NCI-H345 (cell line): ENCODE measurements around the gene ATG13.
"Not testable (repeated sequence)": the region's sequence is repeated elsewhere in the genome, so short reads cannot be mapped to it uniquely, and the experiment has no call there.

Experiments
- DNase-seq: peaks from one replicate; lab custom pipeline; 2025; lab: John Stamatoyannopoulos, UW

ATG13 gene

DNA sequence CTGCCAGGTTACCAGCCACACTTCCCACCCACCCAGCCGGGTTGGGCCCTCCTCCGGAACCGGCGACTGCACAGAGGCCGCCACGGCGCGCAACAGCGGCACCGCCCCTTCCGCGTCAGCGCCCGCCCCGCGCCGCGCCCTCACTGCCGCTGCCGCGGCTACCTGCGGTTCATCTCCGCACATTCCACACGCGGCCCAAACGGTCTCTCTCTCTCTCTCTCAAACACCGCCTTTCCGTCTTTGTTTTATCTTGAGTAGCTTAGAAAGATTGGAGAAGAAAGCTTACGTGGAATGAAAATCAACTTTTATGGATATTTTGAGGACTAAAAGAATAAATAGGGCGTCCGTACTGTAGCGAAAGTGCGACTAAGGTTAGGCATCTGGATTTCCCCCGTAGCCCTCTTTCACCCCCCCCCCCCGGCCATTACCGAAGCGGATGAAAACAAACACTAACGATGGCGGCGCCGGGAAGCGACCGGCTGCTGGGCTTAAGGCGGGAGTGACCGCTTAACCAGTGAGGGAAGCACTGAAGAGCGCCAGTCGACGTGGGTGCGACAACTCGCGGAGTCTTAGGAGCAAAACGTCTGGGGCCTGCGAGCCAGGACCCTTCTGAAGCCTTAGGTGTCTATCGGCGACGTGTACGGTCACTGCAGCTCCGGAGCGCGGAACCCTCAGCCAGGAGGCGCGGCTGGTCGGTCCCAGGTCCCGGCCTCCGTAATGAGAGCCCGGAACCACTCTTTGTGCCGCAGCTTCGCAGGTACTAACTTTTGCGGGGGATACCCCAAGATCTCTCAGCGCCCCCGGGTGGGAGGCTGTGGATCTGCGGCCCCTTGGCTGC lies at the start of gene ATG13, which contains the start of gene HARBI1:
Gene ATG13, plus strand, starts transcription at position 420 of the 838 bp plus-strand sequence. CDS start 26,739 bp downstream, outside the sequence.
Gene HARBI1, minus strand, starts transcription at position 94 of the 838 bp plus-strand sequence. CDS start 990 bp downstream, outside the sequence.
- peak; percentile 91 for DNase-seq

DNA sequence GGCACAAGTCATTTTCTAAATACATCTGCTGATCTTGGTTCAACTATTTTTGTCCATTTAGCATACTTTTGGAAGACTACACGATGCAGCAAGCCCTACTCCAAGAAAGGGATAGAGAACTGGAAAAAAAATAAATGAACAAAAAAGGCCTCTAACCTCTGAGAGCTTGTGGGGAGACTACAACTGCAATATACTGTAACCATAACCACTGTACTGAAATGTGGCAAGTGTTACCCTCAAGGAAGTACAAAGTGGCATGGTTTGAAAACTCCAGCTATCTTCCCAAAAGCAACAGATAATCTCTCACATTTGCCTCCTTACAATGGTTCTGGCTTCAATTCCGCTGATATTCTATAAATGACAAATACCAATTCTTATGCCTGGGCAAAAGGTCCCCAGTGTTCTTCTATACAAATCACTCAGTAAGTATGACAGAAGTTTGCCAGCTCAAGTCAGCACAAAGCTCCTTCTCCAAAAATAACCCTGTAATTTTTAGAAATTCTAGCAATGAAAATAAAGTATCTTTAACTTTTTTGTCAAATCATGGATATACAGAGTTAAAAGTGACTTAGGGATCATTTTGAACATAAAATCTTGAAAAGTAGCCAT lies 46.5 kb upstream of the ATG13 start:
- DNase-seq = no peak

DNA sequence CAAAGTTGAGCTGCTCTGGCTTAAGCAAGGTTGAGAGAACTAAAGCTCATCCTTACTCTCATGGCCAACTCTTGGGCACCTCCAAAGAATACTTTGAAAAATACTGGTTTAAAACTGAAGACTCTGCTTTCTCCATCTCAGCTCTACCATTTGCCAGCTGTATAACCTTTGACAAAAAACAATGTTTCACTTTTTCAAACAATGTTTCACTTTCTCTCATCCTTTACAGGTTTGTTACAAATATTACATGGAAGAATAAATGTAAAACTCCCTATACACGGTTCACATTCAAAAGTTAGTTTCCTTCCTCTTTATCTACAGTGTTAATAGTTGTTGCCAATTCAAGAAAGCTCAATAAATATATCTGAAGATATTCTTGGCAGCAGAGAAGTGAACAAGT lies 42.7 kb upstream of the ATG13 start:
- DNase-seq = no peak

DNA sequence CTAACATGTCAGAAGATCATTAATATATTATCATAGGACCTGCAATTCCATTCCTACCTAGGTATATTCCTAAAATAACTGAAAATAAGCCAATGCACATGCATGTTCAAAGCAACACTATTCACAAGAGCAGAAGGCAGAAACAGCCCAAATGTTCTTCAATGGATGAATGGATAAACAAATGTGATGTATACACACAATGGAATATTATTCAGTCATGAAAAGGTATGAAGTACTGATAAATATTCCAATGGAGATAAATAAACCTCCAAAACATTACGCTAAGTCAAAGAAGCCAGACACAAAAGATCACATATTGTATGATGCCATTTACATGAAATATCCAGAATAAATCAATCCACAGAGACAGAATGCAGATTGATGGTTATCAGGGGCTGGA lies 40.3 kb upstream of the ATG13 start:
- DNase-seq = no peak

DNA sequence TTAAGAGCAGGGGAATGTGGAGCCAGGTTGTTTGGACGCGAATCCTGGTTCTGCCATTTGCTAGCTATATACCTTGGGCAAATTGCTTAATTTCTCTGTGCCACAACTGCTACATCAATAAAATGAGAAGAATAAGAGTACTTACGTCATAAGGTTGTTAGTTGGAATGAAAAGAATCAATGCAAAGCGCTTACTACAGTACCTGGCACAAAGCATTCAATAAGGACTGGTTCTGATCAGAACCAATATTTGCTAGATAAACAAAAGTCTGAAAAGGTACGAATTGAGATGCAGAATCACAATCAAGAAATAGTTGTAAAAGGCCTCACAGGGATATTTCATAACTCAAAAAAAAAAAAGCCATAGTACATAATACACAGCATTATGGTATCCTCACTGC lies 34.8 kb upstream of the ATG13 start:
- DNase-seq = no peak

DNA sequence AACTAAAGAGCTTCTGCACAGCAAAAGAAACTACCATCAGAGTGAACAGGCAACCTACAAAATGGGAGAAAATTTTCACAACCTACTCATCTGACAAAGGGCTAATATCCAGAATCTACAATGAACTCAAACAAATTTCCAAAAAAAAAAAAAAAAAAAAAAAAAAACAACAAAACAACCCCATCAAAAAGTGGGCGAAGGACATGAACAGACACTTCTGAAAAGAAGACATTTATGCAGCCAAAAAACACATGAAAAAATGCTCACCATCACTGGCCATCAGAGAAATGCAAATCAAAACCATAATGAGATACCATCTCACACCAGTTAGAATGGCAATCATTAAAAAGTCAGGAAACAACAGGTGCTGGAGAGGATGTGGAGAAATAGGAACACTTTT lies 33.8 kb upstream of the ATG13 start:
- DNase-seq = not testable (repeated sequence)

DNA sequence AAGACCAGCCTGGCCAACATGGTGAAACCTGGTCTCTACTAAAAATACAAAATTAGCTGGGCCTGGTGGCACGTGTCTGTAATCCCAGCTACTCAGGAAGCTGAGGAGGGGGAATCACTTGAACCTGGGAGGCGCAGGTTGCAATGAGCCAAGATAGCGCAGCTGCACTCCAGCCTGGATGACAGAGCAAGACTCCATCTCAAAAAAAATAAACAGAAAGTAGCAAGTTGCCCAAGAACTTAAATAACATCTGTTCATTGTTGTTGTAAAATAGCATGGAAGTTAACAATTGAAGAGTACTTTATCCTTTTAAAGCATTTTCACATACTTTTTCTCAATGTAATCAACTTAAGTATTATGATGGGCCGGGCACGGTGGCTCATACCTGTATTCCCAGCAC lies 29.2 kb upstream of the ATG13 start:
- DNase-seq = no peak

DNA sequence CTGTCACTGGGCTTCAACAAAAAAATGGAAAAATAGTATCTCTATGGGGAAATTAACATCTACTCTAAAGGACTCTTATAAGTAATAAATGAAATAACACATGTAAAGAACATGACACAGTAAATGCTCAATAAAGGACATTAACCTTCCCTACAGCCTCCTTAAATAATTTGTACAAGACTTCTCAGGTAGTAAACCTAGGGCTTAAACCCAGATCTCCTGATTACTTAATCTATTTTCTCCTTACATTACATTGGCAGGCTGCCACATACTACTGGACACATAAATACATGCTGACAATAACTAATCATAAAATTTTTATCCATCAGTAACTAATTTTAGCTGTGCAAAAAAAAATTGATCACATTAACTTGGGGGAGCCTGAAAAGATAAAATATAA lies 28.4 kb upstream of the ATG13 start:
- no peak for DNase-seq

DNA sequence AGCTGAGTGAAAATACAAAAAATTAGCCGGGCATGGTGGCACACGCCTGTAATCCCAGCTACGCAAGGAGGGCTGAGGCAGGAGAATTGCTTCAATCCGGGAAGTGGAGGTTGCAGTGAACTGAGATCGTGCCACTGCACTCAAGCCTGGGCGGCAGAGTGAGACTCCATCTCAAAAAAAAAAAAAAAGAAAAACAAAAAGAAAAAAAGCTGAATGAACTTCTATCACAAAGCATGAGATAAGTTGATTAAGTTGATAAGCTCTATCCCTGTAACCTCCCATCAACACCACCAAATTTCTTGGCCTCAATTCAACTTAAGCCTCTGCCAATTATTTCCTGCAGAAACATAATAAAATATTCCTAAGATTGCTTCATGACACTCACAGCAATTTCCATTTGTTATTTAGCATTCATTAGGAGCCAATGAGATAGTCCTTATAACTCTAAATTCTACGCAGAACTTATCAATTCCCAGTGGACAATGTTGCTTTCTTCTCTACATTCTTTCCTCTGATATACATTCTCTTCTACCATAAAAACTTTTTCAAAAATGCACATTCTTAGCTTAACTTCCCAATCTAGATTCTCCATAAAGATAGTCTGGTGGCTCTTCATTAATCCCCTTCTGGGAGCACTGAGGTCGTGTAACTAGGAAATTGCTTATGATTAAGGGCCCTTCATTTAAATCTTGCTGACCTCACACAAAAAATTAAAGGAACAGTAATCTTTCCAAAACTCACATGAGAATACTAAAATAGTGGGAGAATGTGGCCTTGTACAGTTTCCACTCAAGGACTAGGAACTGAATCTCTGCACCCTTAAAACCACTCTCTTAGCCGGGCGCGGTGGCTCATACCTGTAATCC lies 26.4 kb upstream of the ATG13 start:
- no peak for DNase-seq

DNA sequence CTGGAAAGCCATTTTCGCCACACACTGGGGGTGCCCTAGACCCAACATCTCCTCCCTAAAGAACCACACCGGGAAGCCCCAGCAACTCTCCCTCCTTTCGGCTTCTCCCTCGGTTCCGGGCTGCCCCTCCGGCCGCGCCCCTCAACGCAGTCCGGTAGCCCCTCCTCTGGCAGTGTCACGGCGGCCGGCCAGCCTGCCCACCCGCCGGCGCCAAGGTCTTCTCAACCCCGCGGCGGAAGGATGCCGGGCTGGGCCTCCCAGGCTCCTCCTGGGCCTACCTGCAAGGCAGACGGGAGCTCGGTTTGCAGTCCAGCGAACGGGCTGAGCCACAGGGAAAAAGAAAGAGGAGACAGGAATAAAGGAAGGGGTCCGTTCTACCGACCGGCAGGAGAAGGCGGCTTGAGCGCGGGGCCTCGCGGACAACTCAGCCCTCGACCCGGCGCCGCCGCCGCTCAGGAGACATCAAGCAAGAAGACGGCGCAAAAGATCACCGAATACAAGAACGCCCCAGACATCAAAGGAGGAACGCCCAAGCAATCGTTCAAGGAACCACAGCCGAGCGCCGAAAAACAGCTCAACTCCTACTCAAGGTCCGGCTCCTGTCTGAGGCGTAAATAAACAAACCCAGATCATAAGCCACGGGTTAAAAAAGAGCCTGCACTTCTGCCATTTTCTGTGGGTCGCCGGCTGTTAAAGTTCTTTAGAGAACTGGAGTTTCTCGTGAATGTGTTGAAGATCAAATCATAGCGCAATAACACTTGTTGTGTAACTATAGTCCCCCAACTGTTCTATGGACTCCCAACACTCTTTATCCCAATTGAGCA lies 23.6 kb upstream of the ATG13 start, which contains the start of gene AMBRA1:
Gene AMBRA1, minus strand, starts transcription at position 474 of the 824 bp plus-strand sequence. CDS start 45,643 bp downstream, outside the sequence.
- peak; percentile 82 for DNase-seq

DNA sequence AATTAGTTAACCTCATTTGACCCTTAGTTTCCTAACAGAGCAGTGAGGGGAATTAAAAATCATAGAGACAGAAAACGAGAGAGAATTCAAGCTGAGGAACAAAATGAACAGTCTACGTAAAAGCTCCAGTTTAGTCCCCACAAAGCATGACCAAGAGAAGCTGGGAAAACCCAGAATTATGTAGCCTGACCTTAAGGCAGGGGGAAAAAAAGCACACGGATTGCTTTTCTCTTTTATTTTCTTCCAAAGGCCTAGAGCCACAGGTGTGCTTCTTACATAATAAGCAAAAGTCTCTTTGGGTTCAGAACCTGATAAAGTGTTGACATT lies 23.0 kb upstream of the ATG13 start:
- no peak for DNase-seq

DNA sequence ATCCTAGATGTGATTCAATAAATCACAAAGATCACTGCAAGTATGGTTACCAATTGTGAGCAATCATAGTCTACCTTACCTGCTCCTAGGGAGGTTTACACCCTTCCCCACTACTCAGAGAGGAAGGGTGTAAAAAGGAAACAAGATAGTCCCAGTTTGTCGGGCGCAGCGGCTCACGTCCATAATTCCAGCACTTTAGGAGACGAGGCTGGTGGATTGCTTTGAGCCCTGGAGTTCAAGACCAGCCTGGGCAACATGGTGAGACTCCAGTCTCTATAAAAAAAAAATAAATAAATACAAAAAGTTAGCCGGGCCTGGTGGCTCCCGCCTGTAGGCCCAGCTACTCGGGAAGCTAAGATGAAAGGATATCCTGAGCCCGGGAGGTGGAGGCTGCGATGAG lies 22.6 kb upstream of the ATG13 start:
- DNase-seq = no peak

DNA sequence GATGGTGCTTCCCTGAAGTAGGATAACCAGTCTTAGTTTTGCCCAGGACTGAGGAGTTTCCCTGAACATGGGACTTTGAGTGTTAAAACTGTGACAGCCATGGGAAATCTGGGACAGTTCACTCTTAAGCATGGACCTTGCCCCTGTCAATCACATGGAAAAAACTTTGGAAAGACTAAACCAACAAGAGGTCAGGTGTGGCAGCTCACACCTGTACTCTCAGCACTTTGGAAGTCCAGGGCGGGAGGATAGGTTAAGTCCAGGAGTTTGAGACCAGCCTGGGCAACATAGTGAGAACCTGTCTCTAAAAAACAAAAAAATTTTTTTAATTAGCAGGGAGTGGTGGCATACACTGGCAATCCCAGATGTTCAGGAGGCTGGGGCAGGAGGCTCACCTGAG lies 20.2 kb upstream of the ATG13 start:
- DNase-seq = no peak

DNA sequence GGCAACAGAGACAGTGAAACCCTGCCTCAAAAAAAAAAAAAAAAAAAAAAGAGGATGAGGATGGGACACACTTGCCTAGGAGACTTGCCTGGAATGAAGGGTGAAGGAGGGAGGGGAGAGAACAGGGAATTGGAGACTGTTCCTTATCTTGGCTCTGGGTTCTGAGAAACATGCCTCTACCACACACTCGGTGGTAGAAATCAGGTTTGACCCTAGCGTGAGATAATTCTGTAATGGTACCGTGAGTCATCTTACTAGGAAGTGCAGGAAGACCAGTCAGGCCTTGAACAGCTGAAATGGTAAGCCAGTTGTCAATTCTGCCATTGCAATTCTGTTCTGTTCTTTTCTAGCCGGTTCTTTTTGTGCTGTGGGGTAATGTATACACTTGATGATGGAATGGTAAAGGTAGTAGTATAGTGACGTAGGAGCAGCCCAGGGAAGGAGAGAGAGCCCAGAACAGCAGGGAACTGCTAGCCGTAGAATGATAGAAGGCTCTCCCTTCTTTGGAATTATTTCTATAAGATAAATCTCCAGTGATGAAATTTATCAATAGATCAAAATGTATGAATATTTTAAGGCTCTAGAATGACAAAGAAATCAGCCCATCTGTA lies 19.6 kb upstream of the ATG13 start:
- no peak for DNase-seq

DNA sequence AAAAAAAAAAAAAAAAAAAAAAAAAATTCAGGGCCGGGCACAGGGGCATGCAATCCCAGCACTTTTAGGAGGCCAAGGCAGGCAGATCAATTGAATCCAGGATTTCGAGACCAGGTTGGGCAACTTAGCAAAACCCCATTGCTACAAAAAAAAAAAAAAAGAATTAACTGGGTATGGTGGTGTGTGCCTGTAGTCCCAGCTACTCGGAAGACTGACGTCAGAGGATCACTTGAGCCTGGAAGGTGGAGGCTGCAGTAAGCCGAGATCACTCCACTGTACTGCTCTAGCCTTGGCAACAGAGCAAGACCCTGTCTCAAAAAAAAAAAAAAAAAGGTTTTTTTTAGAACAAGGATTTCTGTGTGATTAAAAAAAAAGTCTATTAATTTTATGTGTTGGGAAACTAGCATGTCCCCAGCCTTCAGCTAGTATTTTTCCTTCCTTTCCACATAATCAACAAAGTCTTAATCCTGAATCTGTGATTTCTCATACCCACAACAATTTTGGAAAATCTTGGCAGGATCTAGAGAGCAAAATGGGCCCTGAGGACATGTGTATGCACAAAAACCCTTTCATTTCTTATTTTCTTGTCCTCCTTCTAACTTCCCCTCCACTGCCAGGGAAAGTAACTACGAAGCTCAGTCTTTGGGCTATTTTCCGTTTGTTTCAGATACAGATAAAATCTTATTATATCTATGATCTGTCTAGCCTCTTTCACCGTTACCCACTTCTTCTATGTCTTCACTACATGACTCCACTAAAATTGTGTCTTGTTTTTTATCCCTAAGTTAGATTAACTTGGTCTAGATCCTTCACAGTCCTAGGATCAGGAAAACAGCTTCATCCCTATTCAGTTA lies 17.8 kb upstream of the ATG13 start:
- DNase-seq = no peak

DNA sequence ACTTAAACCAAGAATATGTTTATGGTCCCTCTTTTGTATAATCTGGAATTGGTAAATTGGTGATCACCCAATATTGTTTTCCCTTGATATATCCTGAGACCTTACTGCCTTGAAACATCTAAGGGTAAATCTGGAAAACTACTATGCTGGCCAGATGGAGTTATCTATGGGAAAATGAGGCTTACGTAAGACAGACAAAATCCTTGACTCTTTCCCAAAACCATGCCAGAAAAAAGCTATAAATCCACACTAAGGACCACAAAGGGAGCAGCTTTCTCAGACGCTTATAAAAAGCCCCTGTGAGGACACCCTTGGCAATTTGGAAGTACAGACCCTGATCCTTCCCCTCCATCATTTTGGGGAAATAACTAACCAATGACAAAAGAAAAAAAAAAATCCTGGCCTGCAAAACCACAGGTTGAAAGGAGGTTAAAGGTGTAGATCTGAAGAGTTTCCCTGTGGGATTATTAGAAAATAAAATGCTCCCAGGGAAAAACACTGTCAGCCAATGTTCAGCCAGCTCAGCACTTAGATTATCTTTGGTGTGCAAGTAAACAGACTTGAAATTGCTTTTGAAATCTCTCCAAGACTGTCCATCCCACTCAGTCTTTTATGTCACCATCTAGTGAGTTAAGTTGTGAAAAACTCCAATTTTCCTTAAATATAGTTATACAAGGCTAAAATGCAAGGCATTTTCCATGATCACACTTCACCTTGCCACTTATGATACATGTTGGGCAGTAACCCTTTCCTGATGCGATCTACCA lies 17.0 kb upstream of the ATG13 start:
- no peak for DNase-seq

DNA sequence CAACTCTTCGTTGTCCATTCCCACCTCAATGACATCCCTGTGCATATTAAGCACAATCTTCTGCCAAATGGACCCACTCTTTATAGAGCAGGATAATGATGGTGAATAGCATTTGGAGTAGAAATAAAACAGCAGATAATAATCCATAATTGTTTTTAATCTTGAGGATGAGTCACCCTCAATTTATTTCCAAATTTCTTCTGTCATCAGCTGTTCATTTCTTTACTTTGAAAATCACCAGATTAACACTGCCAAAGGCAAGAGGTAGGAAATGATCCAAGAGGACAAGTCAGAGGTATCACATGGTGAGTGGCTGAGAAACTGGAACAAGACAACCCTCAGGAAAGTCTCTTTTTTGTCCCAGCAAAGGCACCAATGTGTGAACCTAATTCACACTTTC lies 16.2 kb upstream of the ATG13 start:
- no peak for DNase-seq

DNA sequence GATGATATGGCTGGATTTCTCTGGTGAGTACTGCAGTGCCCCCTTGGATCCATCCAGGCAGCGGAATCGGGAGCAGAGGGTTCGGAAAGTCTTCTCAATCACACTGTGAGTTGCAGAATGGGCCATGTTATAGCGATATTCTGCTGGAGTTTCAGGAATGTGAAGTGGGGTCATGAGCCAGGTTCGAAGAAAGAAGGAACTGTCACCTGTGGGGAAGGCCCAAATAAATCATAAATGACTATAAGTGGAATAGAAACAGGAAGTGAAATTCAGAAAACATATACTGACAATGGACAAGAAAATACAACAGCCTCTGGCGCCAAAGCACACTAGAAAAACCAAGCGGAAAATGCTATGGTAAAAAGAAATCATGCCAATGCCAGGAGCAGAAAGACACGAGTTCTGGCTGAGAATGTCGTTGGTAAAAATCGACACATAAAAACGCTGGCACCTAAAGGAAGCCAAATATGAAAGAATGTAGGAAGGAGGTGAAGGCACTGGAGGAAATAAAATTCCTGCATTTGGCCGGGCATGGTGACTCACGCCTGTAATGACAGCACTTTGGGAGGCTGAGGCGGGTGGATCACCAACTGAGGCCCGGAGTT lies 13.5 kb upstream of the ATG13 start:
- DNase-seq = no peak

DNA sequence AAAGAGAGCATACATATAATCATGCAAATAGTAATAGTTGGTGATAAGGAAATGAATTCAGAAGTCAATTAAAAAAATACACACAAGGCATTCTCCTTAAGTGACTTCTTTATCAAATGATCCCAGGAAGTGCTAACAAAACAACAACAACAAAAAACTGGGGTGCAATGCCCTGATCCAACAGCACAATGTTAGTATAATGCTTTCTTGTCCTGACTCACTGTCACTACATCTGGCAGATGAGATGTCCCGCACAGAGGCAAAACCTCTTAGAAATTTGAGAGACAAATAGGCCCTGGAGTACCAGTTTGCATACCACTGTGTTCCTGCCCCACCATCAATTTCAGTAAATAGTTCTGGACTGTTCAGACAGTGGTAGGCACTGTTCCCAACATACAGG lies 12.6 kb upstream of the ATG13 start:
- no peak for DNase-seq
